Measurements from ENCODE around the gene SLC6A13. TPM values are rescaled to one million over a fixed set of nuclear protein-coding genes. Genes with fewer than 3 reads are reported as not detected.

SLC6A13 gene
- total and polyA plus RNA-seq, 2 of the 13 experiments (the other 11 are each of a cell fraction or from before 2014, with no cell fraction given): 0.05 to 0.15 TPM

DNA sequence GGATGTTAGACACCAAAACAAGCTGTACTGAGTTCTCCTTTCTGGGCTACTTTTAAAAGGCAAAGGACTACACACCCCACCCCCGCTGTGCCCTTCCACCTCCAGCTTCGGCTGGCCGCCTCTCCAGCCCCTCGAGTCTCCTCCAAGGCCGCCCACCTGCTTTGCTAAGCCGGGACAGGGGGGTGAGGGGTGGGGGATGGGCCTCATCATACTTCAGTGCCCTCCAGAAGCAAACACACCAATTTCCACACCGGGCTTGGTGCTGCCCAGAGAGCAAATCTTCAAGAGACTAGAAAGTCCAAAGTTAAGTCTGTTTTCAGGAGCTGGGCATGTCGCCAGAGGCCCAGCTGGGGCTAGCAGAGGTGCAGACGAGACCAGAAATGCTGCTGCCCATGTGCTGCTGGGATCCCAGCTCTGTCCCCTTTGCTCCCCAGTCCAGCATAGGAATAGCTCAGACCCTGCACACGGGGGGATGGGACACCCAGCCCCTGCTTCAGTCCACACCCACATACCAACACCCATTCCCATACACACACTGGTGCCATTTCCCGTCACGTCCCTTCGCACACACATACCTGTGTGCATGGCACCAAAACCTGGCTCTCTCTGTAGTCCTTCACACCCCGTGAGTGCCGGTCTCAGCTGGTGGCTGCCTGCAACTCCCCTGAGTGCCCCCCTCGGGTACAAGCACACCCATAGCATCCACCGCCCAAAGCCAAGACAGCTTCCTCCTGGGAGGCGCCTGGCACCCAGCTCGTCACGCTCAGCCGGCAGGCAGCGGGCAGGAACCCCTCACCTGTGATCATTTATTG is 49.7 kb downstream of the SLC6A13 start (continued):
- TF ChIP-seq TBP (CRISPR knock-in tag; IDR thresholded peaks at IDR 0.05) (no peak), MZF1 (CRISPR knock-in tag; IDR thresholded peaks at IDR 0.05; ENCODE audit: borderline replicate concordance) (no peak), SP2 (CRISPR knock-in tag; IDR thresholded peaks at IDR 0.05) (no peak), GATAD2A (CRISPR knock-in tag; IDR thresholded peaks at IDR 0.05) (peak; percentile 25; the same call in 1 of the 2 replicates), ZNF44 (CRISPR knock-in tag; IDR thresholded peaks at IDR 0.05) (no peak), ZNF317 (CRISPR knock-in tag; IDR thresholded peaks at IDR 0.05) (no peak), KDM5A (IDR thresholded peaks at IDR 0.05; ENCODE audit: borderline replicate concordance, low read length) (no peak), ISX (CRISPR knock-in tag; conservative IDR thresholded peaks at IDR 0.05) (no peak), LCORL (IDR thresholded peaks at IDR 0.05) (no peak), LCORL (CRISPR knock-in tag; IDR thresholded peaks at IDR 0.05) (no peak), HOXA9 (CRISPR knock-in tag; IDR thresholded peaks at IDR 0.05; ENCODE audit: borderline replicate concordance) (no peak), TEAD3 (CRISPR knock-in tag; optimal IDR thresholded peaks at IDR 0.05; ENCODE audit: borderline replicate concordance) (no peak), BRCA1 (CRISPR knock-in tag; IDR thresholded peaks at IDR 0.05) (no peak), RARG (CRISPR knock-in tag; IDR thresholded peaks at IDR 0.05; ENCODE audit: low read depth) (no peak), ZNF605 (CRISPR knock-in tag; IDR thresholded peaks at IDR 0.05) (no peak), ZNF713 (CRISPR knock-in tag; IDR thresholded peaks at IDR 0.05) (no peak), MYC (CRISPR knock-in tag; IDR thresholded peaks at IDR 0.05; ENCODE audit: borderline replicate concordance) (peak; percentile 34; the same call in 1 of the 2 replicates)
- TF ChIP-seq, protein P1, sequence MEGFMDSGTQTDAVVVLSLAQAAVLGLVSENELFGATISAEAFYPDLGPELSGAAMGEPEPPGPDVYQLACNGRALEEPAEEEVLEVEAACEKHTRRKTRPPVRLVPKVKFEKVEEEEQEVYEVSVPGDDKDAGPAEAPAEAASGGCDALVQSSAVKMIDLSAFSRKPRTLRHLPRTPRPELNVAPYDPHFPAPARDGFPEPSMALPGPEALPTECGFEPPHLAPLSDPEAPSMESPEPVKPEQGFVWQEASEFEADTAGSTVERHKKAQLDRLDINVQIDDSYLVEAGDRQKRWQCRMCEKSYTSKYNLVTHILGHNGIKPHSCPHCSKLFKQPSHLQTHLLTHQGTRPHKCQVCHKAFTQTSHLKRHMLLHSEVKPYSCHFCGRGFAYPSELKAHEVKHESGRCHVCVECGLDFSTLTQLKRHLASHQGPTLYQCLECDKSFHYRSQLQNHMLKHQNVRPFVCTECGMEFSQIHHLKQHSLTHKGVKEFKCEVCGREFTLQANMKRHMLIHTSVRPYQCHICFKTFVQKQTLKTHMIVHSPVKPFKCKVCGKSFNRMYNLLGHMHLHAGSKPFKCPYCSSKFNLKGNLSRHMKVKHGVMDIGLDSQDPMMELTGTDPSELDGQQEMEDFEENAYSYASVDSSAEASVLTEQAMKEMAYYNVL (CRISPR knock-in tag; IDR thresholded peaks at IDR 0.05; ENCODE audit: borderline replicate concordance): no peak
- TF ChIP-seq, protein P2, sequence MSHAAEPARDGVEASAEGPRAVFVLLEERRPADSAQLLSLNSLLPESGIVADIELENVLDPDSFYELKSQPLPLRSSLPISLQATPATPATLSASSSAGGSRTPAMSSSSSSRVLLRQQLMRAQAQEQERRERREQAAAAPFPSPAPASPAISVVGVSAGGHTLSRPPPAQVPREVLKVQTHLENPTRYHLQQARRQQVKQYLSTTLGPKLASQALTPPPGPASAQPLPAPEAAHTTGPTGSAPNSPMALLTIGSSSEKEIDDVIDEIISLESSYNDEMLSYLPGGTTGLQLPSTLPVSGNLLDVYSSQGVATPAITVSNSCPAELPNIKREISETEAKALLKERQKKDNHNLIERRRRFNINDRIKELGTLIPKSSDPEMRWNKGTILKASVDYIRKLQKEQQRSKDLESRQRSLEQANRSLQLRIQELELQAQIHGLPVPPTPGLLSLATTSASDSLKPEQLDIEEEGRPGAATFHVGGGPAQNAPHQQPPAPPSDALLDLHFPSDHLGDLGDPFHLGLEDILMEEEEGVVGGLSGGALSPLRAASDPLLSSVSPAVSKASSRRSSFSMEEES (CRISPR knock-in tag; IDR thresholded peaks at IDR 0.05): no peak
- TF ChIP-seq, protein P3, sequence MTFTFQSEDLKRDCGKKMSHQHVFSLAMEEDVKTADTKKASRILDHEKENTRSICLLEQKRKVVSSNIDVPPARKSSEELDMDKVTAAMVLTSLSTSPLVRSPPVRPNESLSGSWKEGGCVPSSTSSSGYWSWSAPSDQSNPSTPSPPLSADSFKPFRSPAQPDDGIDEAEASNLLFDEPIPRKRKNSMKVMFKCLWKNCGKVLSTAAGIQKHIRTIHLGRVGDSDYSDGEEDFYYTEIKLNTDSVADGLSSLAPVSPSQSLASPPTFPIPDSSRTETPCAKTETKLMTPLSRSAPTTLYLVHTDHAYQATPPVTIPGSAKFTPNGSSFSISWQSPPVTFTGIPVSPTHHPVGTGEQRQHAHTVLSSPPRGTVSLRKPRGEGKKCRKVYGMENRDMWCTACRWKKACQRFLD (CRISPR knock-in tag; IDR thresholded peaks at IDR 0.05; ENCODE audit: borderline replicate concordance): no peak
- TF ChIP-seq, protein P4, sequence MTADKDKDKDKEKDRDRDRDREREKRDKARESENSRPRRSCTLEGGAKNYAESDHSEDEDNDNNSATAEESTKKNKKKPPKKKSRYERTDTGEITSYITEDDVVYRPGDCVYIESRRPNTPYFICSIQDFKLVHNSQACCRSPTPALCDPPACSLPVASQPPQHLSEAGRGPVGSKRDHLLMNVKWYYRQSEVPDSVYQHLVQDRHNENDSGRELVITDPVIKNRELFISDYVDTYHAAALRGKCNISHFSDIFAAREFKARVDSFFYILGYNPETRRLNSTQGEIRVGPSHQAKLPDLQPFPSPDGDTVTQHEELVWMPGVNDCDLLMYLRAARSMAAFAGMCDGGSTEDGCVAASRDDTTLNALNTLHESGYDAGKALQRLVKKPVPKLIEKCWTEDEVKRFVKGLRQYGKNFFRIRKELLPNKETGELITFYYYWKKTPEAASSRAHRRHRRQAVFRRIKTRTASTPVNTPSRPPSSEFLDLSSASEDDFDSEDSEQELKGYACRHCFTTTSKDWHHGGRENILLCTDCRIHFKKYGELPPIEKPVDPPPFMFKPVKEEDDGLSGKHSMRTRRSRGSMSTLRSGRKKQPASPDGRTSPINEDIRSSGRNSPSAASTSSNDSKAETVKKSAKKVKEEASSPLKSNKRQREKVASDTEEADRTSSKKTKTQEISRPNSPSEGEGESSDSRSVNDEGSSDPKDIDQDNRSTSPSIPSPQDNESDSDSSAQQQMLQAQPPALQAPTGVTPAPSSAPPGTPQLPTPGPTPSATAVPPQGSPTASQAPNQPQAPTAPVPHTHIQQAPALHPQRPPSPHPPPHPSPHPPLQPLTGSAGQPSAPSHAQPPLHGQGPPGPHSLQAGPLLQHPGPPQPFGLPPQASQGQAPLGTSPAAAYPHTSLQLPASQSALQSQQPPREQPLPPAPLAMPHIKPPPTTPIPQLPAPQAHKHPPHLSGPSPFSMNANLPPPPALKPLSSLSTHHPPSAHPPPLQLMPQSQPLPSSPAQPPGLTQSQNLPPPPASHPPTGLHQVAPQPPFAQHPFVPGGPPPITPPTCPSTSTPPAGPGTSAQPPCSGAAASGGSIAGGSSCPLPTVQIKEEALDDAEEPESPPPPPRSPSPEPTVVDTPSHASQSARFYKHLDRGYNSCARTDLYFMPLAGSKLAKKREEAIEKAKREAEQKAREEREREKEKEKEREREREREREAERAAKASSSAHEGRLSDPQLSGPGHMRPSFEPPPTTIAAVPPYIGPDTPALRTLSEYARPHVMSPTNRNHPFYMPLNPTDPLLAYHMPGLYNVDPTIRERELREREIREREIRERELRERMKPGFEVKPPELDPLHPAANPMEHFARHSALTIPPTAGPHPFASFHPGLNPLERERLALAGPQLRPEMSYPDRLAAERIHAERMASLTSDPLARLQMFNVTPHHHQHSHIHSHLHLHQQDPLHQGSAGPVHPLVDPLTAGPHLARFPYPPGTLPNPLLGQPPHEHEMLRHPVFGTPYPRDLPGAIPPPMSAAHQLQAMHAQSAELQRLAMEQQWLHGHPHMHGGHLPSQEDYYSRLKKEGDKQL (CRISPR knock-in tag; IDR thresholded peaks at IDR 0.05; ENCODE audit: low read depth): no peak
